Measurements from ENCODE around the gene MTIF2.
A peak's percentile ranks its signal among the peaks of the same experiment; 100 is the strongest.
"Not testable (repeated sequence)": the region's sequence is repeated elsewhere in the genome, so short reads cannot be mapped to it uniquely, and the experiment has no call there.

Gene MTIF2

DNA sequence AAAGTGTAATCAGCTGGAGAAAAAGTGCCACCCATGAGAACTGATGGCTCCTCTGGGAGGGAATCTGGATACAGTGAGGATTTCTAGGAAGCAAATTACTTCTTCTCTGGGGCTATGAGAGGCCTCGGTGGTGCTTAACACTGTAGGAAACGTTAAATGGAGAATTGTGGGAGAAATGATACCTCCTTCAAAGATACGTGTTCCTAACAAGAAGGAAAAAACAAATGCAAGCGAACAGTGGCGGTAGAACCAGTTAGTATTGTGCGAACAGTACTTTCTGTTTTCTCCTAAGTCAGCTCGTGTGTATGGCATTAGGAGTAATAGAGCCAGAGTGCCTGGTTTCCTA lies 587 bp upstream of the MTIF2 start:
- no peaks in the 10 kb centered on the region for H3K27me3 ChIP-seq (ENCODE audit: insufficient read depth, insufficient read length)
- H3K9ac ChIP-seq (ENCODE audit: insufficient read length, low read depth), result peak overlapping the region; percentile 26
- no peaks in the 10 kb centered on the region for H3K4me1 ChIP-seq (ENCODE audit: insufficient read depth, insufficient read length)
- no peaks in the 10 kb centered on the region for H3K9me3 ChIP-seq (ENCODE audit: insufficient read depth, low read length)
- no peak for DNase-seq (ENCODE audit: low read depth, low spot score)
- H3K4me3 ChIP-seq (ENCODE audit: insufficient read length, low read depth), result peak overlapping the region; percentile 98
- peaks cover 18% of the 10 kb centered on the region for H3K36me3 ChIP-seq (ENCODE audit: insufficient read depth, insufficient read length, low read length)
- TF ChIP-seq ZNF274 (IDR thresholded peaks at IDR 0.05; ENCODE audit: low read depth, low read length) (no peak), SUZ12 (IDR thresholded peaks at IDR 0.05; ENCODE audit: extremely low read depth, insufficient read depth, insufficient read length) (no peak), YY1 (IDR thresholded peaks at IDR 0.05; ENCODE audit: insufficient read depth, insufficient read length) (no peak)

DNA sequence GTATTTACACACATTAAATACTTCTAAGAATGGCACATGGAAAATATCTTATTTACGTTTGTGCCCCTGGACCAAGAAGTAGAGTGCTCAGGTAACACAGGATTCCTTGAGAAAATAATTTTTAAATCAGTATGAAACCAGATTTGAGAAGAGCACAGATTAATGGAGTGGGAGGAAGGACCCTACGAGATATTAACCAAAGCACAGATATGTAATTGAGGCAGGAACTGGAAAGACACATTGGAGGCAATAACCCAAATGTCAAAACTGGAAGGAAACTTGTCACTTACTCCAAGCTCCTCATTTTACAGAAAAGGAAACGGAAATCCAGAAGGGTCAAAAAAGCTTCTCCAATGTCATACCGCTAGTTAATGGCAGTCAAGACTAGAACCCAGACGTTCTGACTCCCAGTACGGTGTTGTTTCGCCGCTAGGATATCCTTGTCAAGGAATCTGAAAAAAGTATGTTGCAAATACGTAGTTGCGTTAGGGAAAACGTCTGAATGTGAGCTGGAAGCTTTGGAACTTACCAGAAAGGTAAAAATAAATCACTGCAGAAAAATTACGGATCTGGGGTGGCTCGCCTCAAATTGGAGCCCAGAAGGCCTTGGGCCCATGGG lies 634 bp downstream of the MTIF2 start:
- no peaks in the 10 kb centered on the region for H3K27me3 ChIP-seq (ENCODE audit: insufficient read depth, insufficient read length)
- H3K36me3 ChIP-seq (ENCODE audit: insufficient read depth, insufficient read length, low read length), result peaks cover 29% of the 10 kb centered on the region
- peak overlapping the region; percentile 98 for H3K4me3 ChIP-seq (ENCODE audit: insufficient read length, low read depth)
- peak overlapping the region; percentile 99 for H3K9ac ChIP-seq (ENCODE audit: insufficient read length, low read depth)
- no peaks in the 10 kb centered on the region for H3K4me1 ChIP-seq (ENCODE audit: insufficient read depth, insufficient read length)
- H3K9me3 ChIP-seq (ENCODE audit: insufficient read depth, low read length), result no peaks in the 10 kb centered on the region
- TF ChIP-seq ZNF274 (IDR thresholded peaks at IDR 0.05; ENCODE audit: low read depth, low read length), result no peak
- no peak for TF ChIP-seq SUZ12 (IDR thresholded peaks at IDR 0.05; ENCODE audit: extremely low read depth, insufficient read depth, insufficient read length)
- no peak for TF ChIP-seq YY1 (IDR thresholded peaks at IDR 0.05; ENCODE audit: insufficient read depth, insufficient read length)
- DNase-seq (ENCODE audit: low read depth, low spot score), result no peak

DNA sequence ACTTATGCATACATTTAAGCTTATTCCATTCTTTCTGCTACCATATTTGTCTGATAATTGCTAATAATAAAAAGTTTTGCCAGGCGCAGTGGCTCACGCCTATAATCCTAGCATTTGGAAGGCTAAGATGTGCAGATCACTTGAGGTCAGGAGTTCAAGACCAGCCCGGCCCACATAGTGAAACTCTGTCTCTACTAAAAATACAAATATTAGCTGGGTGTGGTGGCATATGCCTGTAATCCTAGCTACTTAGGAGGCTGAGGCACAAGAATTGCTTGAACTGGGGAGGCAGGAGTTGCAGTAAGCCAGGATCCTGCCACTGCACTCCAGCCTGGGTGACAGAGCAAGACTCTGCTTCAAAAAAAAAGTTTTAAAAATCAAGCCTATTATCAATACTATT lies 9.4 kb downstream of the MTIF2 start:
- peaks cover 61% of the 10 kb centered on the region for H3K36me3 ChIP-seq (ENCODE audit: insufficient read depth, insufficient read length, low read length)

DNA sequence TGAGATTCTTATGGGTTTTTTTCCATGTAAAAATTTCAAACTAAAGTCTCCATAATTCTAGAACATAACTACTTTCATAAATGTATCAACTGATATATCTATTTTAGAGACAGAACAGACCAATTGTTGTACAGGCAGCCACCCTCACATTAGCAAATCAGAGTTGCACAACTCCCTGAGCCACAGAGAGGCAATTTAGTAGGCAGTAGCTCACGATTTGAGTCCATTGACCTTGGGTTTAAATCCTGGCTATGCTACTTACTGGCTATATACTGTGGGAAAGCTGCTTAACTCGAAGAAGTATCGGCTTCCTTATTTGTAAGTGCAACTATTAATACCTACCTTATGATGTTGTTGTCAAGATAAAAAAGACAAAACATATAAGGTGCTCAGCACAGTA lies 16.2 kb downstream of the MTIF2 start:
- Histone ChIP-seq H3K4me3 (ENCODE audit: insufficient read length, low read depth) (no peak overlapping the region), H3K9ac (ENCODE audit: insufficient read length, low read depth) (no peak overlapping the region), H3K4me1 (ENCODE audit: insufficient read depth, insufficient read length) (no peaks in the 10 kb centered on the region), H3K9me3 (ENCODE audit: insufficient read depth, low read length) (no peaks in the 10 kb centered on the region), H3K27me3 (ENCODE audit: insufficient read depth, insufficient read length) (no peaks in the 10 kb centered on the region), H3K36me3 (ENCODE audit: insufficient read depth, insufficient read length, low read length) (peaks cover 50% of the 10 kb centered on the region)
- DNase-seq (ENCODE audit: low read depth, low spot score), result no peak
- no peak for TF ChIP-seq ZNF274 (IDR thresholded peaks at IDR 0.05; ENCODE audit: low read depth, low read length)

More for the DNA sequence above, 9.4 kb downstream of the MTIF2 start:
- not testable (repeated sequence) for H3K27me3 ChIP-seq (ENCODE audit: insufficient read depth, insufficient read length); H3K9me3 ChIP-seq (ENCODE audit: insufficient read depth, low read length); DNase-seq (ENCODE audit: low read depth, low spot score); H3K4me1 ChIP-seq (ENCODE audit: insufficient read depth, insufficient read length); H3K4me3 ChIP-seq (ENCODE audit: insufficient read length, low read depth); H3K9ac ChIP-seq (ENCODE audit: insufficient read length, low read depth)

DNA sequence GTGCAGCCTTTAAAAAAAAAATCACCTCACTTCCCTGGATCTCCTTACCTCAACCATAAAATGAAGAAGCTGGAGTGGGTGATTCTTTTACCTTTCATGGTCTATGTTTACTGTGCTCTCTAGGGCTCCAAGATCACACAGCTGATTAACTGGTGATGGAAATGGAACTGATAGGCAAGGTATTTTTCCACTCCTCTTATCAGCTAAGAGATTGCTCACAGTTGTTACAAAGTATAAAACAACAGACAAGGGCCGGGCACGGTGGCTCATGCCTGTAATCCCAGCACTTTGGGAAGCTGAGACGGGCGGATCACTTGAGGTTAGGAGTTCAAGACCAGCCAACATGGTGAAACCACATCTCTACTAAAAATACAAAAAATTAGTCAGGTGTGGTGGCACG lies 22.0 kb downstream of the MTIF2 start:
- DNase-seq (ENCODE audit: low read depth, low spot score), result no peak
- Histone ChIP-seq H3K27me3 (ENCODE audit: insufficient read depth, insufficient read length) (no peaks in the 10 kb centered on the region), H3K4me3 (ENCODE audit: insufficient read length, low read depth) (no peak overlapping the region), H3K4me1 (ENCODE audit: insufficient read depth, insufficient read length) (no peaks in the 10 kb centered on the region), H3K36me3 (ENCODE audit: insufficient read depth, insufficient read length, low read length) (peaks cover 43% of the 10 kb centered on the region), H3K9ac (ENCODE audit: insufficient read length, low read depth) (no peak overlapping the region), H3K9me3 (ENCODE audit: insufficient read depth, low read length) (no peaks in the 10 kb centered on the region)
- TF ChIP-seq ZNF274 (IDR thresholded peaks at IDR 0.05; ENCODE audit: low read depth, low read length) (no peak), YY1 (IDR thresholded peaks at IDR 0.05; ENCODE audit: insufficient read depth, insufficient read length) (no peak), SUZ12 (IDR thresholded peaks at IDR 0.05; ENCODE audit: extremely low read depth, insufficient read depth, insufficient read length) (no peak)

DNA sequence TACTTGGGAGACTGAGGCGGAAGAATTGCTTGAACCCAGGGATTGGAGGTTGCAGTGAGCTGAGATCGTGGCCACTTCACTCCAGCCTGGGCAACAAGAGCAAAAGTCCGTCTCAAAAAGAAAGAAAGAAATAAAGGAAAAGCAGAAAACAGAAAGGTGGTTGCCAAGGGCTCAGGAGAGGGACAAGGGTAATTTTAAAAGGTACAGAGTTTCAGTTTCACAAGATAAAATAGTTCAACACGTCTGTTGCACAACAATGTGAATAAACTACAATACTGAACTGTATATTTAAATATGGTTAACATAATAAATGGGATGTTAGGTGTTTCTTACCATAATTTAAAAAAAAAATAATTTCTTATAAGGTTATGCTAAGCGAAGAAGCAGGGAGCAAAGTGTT lies 23.6 kb downstream of the MTIF2 start:
- no peaks in the 10 kb centered on the region for H3K27me3 ChIP-seq (ENCODE audit: insufficient read depth, insufficient read length)
- H3K9ac ChIP-seq (ENCODE audit: insufficient read length, low read depth), result no peak overlapping the region
- H3K4me3 ChIP-seq (ENCODE audit: insufficient read length, low read depth), result no peak overlapping the region
- H3K9me3 ChIP-seq (ENCODE audit: insufficient read depth, low read length), result no peaks in the 10 kb centered on the region
- no peak for TF ChIP-seq YY1 (IDR thresholded peaks at IDR 0.05; ENCODE audit: insufficient read depth, insufficient read length)
- TF ChIP-seq ZNF274 (IDR thresholded peaks at IDR 0.05; ENCODE audit: low read depth, low read length), result no peak
- no peak for TF ChIP-seq SUZ12 (IDR thresholded peaks at IDR 0.05; ENCODE audit: extremely low read depth, insufficient read depth, insufficient read length)
- no peaks in the 10 kb centered on the region for H3K4me1 ChIP-seq (ENCODE audit: insufficient read depth, insufficient read length)
- no peak for DNase-seq (ENCODE audit: low read depth, low spot score)
- peaks cover 43% of the 10 kb centered on the region for H3K36me3 ChIP-seq (ENCODE audit: insufficient read depth, insufficient read length, low read length)

DNA sequence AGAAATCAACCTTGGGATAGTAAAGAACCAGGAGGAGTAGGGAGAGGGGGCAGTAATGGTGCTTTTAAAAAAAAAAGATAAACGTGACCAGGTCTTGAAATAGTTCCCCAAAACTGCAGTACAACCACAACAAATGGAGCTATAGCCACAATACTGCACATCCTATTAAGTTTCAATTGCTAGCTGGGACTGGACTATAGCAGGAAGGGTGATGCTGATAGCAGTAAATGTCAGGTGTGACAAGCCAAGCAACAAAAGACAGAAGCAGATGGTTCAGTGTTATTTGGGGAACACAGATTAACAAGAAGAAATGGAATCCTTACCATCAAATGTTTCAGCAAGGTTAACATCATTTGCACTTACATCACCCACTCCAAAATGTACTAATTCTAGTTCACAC lies 26.4 kb downstream of the MTIF2 start:
- Histone ChIP-seq H3K4me1 (ENCODE audit: insufficient read depth, insufficient read length) (no peaks in the 10 kb centered on the region), H3K27me3 (ENCODE audit: insufficient read depth, insufficient read length) (no peaks in the 10 kb centered on the region), H3K9me3 (ENCODE audit: insufficient read depth, low read length) (no peaks in the 10 kb centered on the region), H3K36me3 (ENCODE audit: insufficient read depth, insufficient read length, low read length) (peaks cover 29% of the 10 kb centered on the region), H3K9ac (ENCODE audit: insufficient read length, low read depth) (no peak overlapping the region), H3K4me3 (ENCODE audit: insufficient read length, low read depth) (no peak overlapping the region)
- no peak for DNase-seq (ENCODE audit: low read depth, low spot score)
- TF ChIP-seq SUZ12 (IDR thresholded peaks at IDR 0.05; ENCODE audit: extremely low read depth, insufficient read depth, insufficient read length) (no peak), ZNF274 (IDR thresholded peaks at IDR 0.05; ENCODE audit: low read depth, low read length) (no peak), YY1 (IDR thresholded peaks at IDR 0.05; ENCODE audit: insufficient read depth, insufficient read length) (no peak)

DNA sequence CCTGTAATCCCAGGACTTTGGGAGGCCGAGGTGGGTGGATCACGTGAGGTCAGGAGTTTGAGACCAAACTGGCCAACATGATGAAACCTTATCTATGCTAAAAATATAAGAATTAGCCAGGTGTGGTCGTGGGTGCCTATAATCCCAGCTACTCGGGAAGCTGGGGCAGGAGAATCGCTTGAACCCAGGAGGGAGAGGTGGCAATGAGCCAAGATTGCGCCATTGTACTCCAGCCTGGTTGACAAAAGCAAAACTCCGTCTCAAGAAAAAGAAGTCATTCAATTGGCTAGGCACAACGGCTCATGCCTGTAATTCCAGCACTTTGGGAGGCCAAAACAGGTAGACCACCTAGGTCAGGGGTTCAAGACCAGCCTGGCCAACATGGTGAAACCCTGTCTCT lies 27.4 kb downstream of the MTIF2 start:
- H3K4me1 ChIP-seq (ENCODE audit: insufficient read depth, insufficient read length); H3K4me3 ChIP-seq (ENCODE audit: insufficient read length, low read depth); H3K9me3 ChIP-seq (ENCODE audit: insufficient read depth, low read length); H3K9ac ChIP-seq (ENCODE audit: insufficient read length, low read depth); DNase-seq (ENCODE audit: low read depth, low spot score); H3K27me3 ChIP-seq (ENCODE audit: insufficient read depth, insufficient read length): not testable (repeated sequence)
- peaks cover 24% of the 10 kb centered on the region for H3K36me3 ChIP-seq (ENCODE audit: insufficient read depth, insufficient read length, low read length)
